WTC11 (cell line): ENCODE measurements around the gene LRRC8D.

ENCODE experiments used
- CTCF ChIP-seq: fragments of 200-600 bp; IDR thresholded peaks from 2 replicates; pipeline ENCODE4 v1.8.0; 2022; ENCODE audit warnings: antibody characterized with exemption
- ESRRA ChIP-seq: sonication (generic); formaldehyde crosslinking; IDR thresholded peaks from 2 replicates; pipeline ENCODE4 v1.8.1; 2022; ENCODE audit warnings: mild to moderate bottlenecking, missing genetic modification reagents, borderline replicate concordance
- GABPB1 ChIP-seq: sonication (generic); formaldehyde crosslinking; IDR thresholded peaks from 2 replicates; pipeline ENCODE4 v1.8.1; 2023; ENCODE audit warnings: mild to moderate bottlenecking, missing genetic modification reagents
- NFYB ChIP-seq: sonication (generic); formaldehyde crosslinking; conservative IDR thresholded peaks from 2 replicates; pipeline ENCODE4 v1.8.0; 2022; ENCODE audit warnings: low read depth, missing genetic modification reagents
- NR3C1 ChIP-seq: sonication (generic); formaldehyde crosslinking; conservative IDR thresholded peaks from 2 replicates; pipeline ENCODE4 v1.8.1; 2023; ENCODE audit warnings: low read depth, mild to moderate bottlenecking, missing genetic modification reagents
- SP1 ChIP-seq: sonication (generic); formaldehyde crosslinking; conservative IDR thresholded peaks from 2 replicates; pipeline ENCODE4 v1.8.1; 2022; ENCODE audit warnings: missing genetic modification reagents
- USF2 ChIP-seq: sonication (generic); formaldehyde crosslinking; IDR thresholded peaks from 2 replicates; pipeline ENCODE4 v1.8.1; 2023; ENCODE audit warnings: mild to moderate bottlenecking, missing genetic modification reagents, moderate library complexity
- ZNF423 ChIP-seq: fragments of 250-450 bp; sonication (Bioruptor Pico); IDR thresholded peaks from 2 replicates; pipeline ENCODE4 v2.1.2; 2022; ENCODE audit warnings: mild to moderate bottlenecking, moderate library complexity

DNA sequence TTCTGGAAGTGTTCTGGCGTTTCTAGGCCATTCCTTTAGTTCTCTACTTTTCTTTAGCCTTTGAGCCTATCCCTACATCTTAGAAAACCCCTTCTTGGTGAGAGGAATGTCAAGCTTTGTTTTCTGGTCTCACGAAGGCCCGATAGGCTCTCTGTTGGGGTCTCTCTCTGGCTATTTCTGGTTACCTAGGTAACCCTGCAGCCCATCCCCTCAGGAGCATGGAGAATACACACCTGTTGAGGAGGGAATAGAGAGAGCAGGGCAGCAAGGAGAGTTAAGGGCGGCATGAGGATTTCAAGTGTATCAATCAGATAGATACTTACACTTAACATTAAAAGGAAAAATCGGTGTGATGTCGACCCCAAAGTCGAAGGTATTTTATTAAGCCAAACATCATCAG lies 45.7 kb downstream of the LRRC8D start:
- TF ChIP-seq NFYB (CRISPR knock-in tag): no peak
- TF ChIP-seq CTCF: no peak
- no peak for TF ChIP-seq USF2 (CRISPR knock-in tag)
- no peak for TF ChIP-seq ESRRA (CRISPR knock-in tag)
- no peak for TF ChIP-seq GABPB1 (CRISPR knock-in tag)
- no peak for TF ChIP-seq SP1 (CRISPR knock-in tag)
- no peak for TF ChIP-seq ZNF423
- no peak for TF ChIP-seq NR3C1 (CRISPR knock-in tag)
